GM06990 (cell line): ENCODE results near the gene FXN.

ENCODE experiments used
- DNase-seq: peaks from one replicate; pipeline ENCODE4 v3.0.0-alpha.2; 2011; ENCODE audit not compliant: insufficient read length; ENCODE audit errors: extremely low read depth
- H3K27me3 ChIP-seq: replicated peaks from 2 replicates; pipeline ENCODE4 v1.6.0; 2011; ENCODE audit warnings: low read length; ENCODE audit not compliant: control insufficient read depth, insufficient read depth
- H3K36me3 ChIP-seq: 2 replicates; pipeline ENCODE4 v1.5.1; 2011; ENCODE audit warnings: low read length; ENCODE audit not compliant: control insufficient read depth, insufficient read depth
- H3K4me3 ChIP-seq: replicated peaks from 2 replicates; pipeline ENCODE4 v1.5.1; 2011; ENCODE audit warnings: low read depth, mild to moderate bottlenecking, control low read depth, low read length
- CTCF ChIP-seq: IDR thresholded peaks from 2 replicates; pipeline ENCODE4 v1.5.1; 2011; ENCODE audit warnings: low read length, control low read depth, mild to moderate bottlenecking, inconsistent platforms; ENCODE audit not compliant: insufficient read depth, poor library complexity, severe bottlenecking

The FXN gene

DNA sequence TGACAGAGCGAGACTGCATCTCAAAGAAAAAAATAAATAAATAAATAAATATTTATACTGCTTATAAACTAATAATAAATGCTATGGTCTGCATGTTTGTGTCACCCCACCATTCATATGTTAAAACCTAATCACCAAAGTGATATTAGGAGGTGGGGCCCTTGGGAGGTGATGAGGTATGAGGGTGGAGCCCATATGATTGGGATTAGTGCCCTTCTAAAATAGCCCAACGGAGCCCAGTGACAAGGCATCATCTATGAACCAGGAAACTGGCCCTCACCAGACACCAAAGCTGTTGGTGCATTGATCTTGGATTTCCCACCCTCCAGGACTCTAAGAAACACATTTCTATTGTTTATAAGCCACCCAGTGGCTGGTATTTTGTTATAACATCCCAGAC is 5.1 kb downstream of the FXN start:
- DNase-seq: no peak
- no peaks in the 10 kb centered on the region; the same call in 1 of the 2 replicates for H3K36me3 ChIP-seq
- TF ChIP-seq CTCF: no peak
- no peaks in the 10 kb centered on the region for H3K27me3 ChIP-seq
- H3K4me3 ChIP-seq: no peak overlapping the region

DNA sequence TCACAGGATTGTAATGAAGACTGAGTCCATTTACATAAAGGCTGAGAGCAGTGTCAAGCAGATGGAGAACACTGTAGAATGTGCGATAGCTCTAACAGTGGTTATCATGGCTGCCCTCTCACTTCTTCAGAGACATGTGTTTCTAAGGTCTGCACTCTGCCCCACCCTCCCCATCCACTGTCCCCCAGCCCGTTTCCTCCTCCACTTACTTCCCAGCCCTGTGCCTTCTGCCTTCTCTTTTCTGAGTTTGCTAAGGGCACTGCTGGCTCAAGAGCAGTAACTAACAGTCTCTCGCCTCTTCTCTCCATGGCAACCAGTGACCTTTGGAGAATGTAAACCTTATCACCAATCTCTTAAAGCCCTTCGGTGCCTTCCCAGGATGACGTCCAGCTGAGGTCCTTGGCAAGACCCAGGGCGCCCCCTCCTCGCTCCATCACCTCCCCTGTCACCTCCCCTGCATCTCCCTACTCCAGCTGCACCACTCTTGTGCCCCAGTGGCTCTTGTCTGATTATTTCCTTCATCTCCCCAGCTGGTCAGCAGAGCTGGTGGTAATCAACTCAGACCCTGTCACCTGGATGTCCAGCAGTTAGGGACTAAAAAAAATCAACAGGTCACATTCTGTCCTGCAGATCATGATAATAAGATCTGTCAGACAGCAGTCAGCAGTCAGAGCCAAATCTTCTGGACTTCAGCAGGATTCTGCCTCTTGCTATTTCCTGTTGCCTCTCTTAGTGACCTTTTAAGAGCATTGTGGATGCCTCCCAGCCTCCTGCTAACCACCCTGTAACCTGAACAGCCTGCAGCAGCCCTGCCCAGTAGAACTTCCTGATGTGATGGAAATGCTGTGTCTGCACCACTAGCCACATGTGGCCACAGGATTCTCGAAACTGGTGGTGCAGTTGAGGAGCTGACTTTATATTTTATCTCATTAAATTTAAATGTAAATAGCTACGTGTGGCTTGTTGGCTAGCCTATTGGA is 9.0 kb downstream of the FXN start:
- Histone ChIP-seq H3K27me3 (no peaks in the 10 kb centered on the region), H3K4me3 (no peak overlapping the region), H3K36me3 (peaks cover 11% of the 10 kb centered on the region)
- DNase-seq: no peak
- no peak for TF ChIP-seq CTCF

- no peak for DNase-seq
- Histone ChIP-seq H3K36me3 (peaks cover 11% of the 10 kb centered on the region), H3K27me3 (no peaks in the 10 kb centered on the region), H3K4me3 (no peak overlapping the region)
- TF ChIP-seq CTCF: no peak
Measured at GRCh38 chr9:69045821-69046220, 10.3 kb downstream of the FXN start.

DNA sequence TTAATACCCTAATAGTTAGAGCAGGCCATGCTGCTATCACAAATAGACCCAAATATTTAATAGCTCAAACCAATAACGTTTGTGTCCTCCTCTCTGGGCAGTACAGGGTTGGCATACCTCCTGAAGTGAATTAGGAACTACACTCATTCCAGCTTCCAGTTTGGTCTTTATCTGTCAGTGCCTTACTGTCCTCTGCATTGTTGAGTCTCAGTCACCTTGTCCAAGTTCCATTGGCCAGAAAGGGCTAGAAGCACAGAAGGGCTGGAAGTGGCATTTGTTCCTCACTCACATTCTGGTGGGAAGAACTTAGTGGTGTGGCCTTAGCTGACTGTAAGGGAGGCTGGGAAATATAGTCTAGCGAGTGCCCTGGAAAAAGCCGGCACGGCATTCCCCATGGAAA is 11.2 kb downstream of the FXN start:
- no peak overlapping the region for H3K4me3 ChIP-seq
- DNase-seq: no peak
- H3K27me3 ChIP-seq: no peaks in the 10 kb centered on the region
- peaks cover 11% of the 10 kb centered on the region for H3K36me3 ChIP-seq
- TF ChIP-seq CTCF: no peak

GRCh38 chr9:69047371-69047770 is 11.8 kb downstream of the FXN start:
- DNase-seq: no peak
- TF ChIP-seq CTCF: no peak
- H3K27me3 ChIP-seq: no peaks in the 10 kb centered on the region
- no peak overlapping the region for H3K4me3 ChIP-seq
- peaks cover 11% of the 10 kb centered on the region for H3K36me3 ChIP-seq
